Transverse colon (tissue), 4 donors: ENCODE measurements around the gene CRTC3. TPM values are rescaled to one million over a fixed set of nuclear protein-coding genes. Genes with fewer than 3 reads are reported as not detected.

ENCODE experiments used
- DNase-seq: peaks from one replicate; pipeline ENCODE4 v3.0.0-alpha.2; 2019
- H3K27ac ChIP-seq, 4 donors: fragments of 200-600 bp; sonication (generic); 2 replicates each; pipeline ENCODE4 v1.5.1; 2016 to 2018; ENCODE audit warnings: inconsistent platforms in 4 of 4
- H3K27me3 ChIP-seq: fragments of 200-600 bp; sonication (generic); 2 replicates; pipeline ENCODE4 v1.5.1; 2017; ENCODE audit warnings: inconsistent platforms
- H3K36me3 ChIP-seq, 4 donors: fragments of 200-600 bp; sonication (generic); 2 replicates each; pipeline ENCODE4 v1.5.1; 2017 to 2019; ENCODE audit warnings: inconsistent platforms in 4 of 4
- H3K4me1 ChIP-seq, 4 donors: fragments of 200-600 bp; sonication (generic); 2 replicates each; pipeline ENCODE4 v1.5.1; 2017 to 2020; ENCODE audit warnings: inconsistent platforms in 4 of 4
- H3K4me3 ChIP-seq, 4 donors: fragments of 200-600 bp; sonication (generic); 1 replicate in 1 of 4; 2 replicates in 3 of 4; pipeline versions ENCODE4 v1.5.1 to v1.6.1; 2017 to 2019; ENCODE audit warnings: inconsistent platforms in 4 of 4
- H3K9me3 ChIP-seq, 2 donors: fragments of 200-600 bp; sonication (generic); 2 replicates each; pipeline ENCODE4 v1.5.1; 2017 to 2019; ENCODE audit warnings: inconsistent platforms in 2 of 2
- CTCF ChIP-seq, 5 experiments: fragments of 200-600 bp in 3 of 5; fragments of 450-650 bp in 2 of 5; sonication (generic) in 3 of 5; IDR thresholded peaks; 1 replicate in 2 of 5; 2 replicates in 3 of 5; pipeline ENCODE4 v1.5.1; 2016 to 2017; ENCODE audit warnings: antibody characterized with exemption in 5 of 5, inconsistent platforms in 3 of 5, mild to moderate bottlenecking in 2 of 5, moderate library complexity in 1 of 5
- EP300 ChIP-seq: sonication (generic); formaldehyde crosslinking; IDR thresholded peaks from one replicate; pipeline ENCODE4 v1.6.1; 2017; ENCODE audit warnings: antibody characterized with exemption, low read depth
- POLR2A ChIP-seq: fragments of 450-650 bp; IDR thresholded peaks from one replicate; pipeline ENCODE4 v1.6.1; 2016; ENCODE audit warnings: antibody characterized with exemption, mild to moderate bottlenecking, moderate library complexity
- POLR2AphosphoS5 ChIP-seq, 3 donors: sonication (generic); formaldehyde crosslinking; IDR thresholded peaks; one replicate each; pipeline ENCODE4 v1.6.1; 2016; ENCODE audit warnings: antibody characterized with exemption in 3 of 3
- WGBS, 2 donors: methylation state at CpG; one replicate each; pipeline ENCODE4 v1.1.5; 2018; ENCODE audit warnings: low coverage in 1 of 2; 5-methylcytosine and 5-hydroxymethylcytosine counted together
- in situ Hi-C, 4 donors: fragments of 200-750 bp; cut with MboI; loops; one replicate each; pipeline versions ENCODE4 v1.15.0 to v1.15.1; 2017; ENCODE audit warnings: low sequenced_read_pairs in 3 of 4, low pct_ligation_motif_present in 1 of 4, low pct_unique_long_range_greater_than_20kb in 1 of 4
- intact Hi-C: fragments of 100-400 bp; cut with DNase I; formaldehyde crosslinking; loops from one replicate; pipeline ENCODE4 v1.15.1; 2023; ENCODE audit warnings: low total_unique reads
- total RNA-seq, 4 donors: library from RNA; depleted of rRNA; stranded (reverse); fragments of >200 nt; gene quantifications; one replicate each; pipeline ENCODE4 v1.1.0, GENCODE V29; 2016

The CRTC3 gene
- total RNA-seq, 4 donors from 2014 or later = 23.0 to 35.9 (median 24.1) TPM

GRCh38 chr15:90623854-90624253, 94.1 kb downstream of the CRTC3 start:
- H3K9me3 ChIP-seq = no peaks in the 10 kb centered on the region
- peaks cover 0 to 18% (median 8%) of the 10 kb centered on the region in 4 donors for H3K36me3 ChIP-seq
- intact Hi-C loops = no loop called here
- no peaks in the 10 kb centered on the region for H3K27me3 ChIP-seq
- H3K4me3 ChIP-seq = no peak overlapping the region
- WGBS, 2 donors = 94 to 100% methylated on average over 1 to 6 of the region's 6 CpGs
- in situ Hi-C loops = loop anchor here in 2 of 4 donors (25.0 kb wide), 2 partner anchors 112 to 312 kb away; no protein-coding TSS in a partner anchor
- TF ChIP-seq EP300 (no peak), POLR2A (no peak), POLR2AphosphoS5 (IDR thresholded peaks at IDR 0.05) (no peak), CTCF (IDR thresholded peaks at IDR 0.05) (no peak)
- peaks cover 0 to 4% (median 0%) of the 10 kb centered on the region in 4 donors for H3K4me1 ChIP-seq
- no peak overlapping the region for H3K27ac ChIP-seq
- no peak for DNase-seq

GRCh38 chr15:90624278-90624981, 94.7 kb downstream of the CRTC3 start:
- H3K4me1 ChIP-seq = peaks cover 0 to 4% (median 0%) of the 10 kb centered on the region in 4 donors
- DNase-seq = no peak
- intact Hi-C loops = no loop called here
- no peaks in the 10 kb centered on the region for H3K9me3 ChIP-seq
- peak overlapping the region in 1 of 4 donors; percentile 9 for H3K27ac ChIP-seq
- in situ Hi-C loops = loop anchor here in 2 of 4 donors (25.0 kb wide), 2 partner anchors 112 to 312 kb away; no protein-coding TSS in a partner anchor
- TF ChIP-seq CTCF (IDR thresholded peaks at IDR 0.05) (no peak), POLR2AphosphoS5 (IDR thresholded peaks at IDR 0.05) (no peak)
- H3K27me3 ChIP-seq = no peaks in the 10 kb centered on the region
- 81 to 89% methylated on average over 4 to 13 of the region's 13 CpGs for WGBS, 2 donors
- H3K4me3 ChIP-seq = no peak overlapping the region
- H3K36me3 ChIP-seq = peaks cover 0 to 23% (median 11%) of the 10 kb centered on the region in 4 donors

GRCh38 chr15:90625037-90625436, 95.3 kb downstream of the CRTC3 start:
- intact Hi-C loops = no loop called here
- Histone ChIP-seq H3K27me3 (no peaks in the 10 kb centered on the region), H3K36me3 (peaks cover 0 to 29% (median 14%) of the 10 kb centered on the region in 4 donors), H3K9me3 (no peaks in the 10 kb centered on the region), H3K4me1 (peaks cover 0 to 2% (median 0%) of the 10 kb centered on the region in 4 donors), H3K27ac (no peak overlapping the region), H3K4me3 (no peak overlapping the region)
- in situ Hi-C loops = no loop called here
- DNase-seq = no peak
- TF ChIP-seq POLR2AphosphoS5 (IDR thresholded peaks at IDR 0.05) (no peak), EP300 (no peak), CTCF (IDR thresholded peaks at IDR 0.05) (no peak), POLR2A (no peak)
- 93 to 94% methylated on average over 7 of the region's 7 CpGs for WGBS, 2 donors

GRCh38 chr15:90629217-90629616, 99.5 kb downstream of the CRTC3 start:
- in situ Hi-C loops (no loop called here), intact Hi-C loops (no loop called here)
- no peaks in the 10 kb centered on the region for H3K27me3 ChIP-seq
- no peak overlapping the region for H3K4me3 ChIP-seq
- H3K36me3 ChIP-seq = peaks cover 0 to 56% (median 21%) of the 10 kb centered on the region in 4 donors
- no peaks in the 10 kb centered on the region for H3K4me1 ChIP-seq
- H3K9me3 ChIP-seq = no peaks in the 10 kb centered on the region
- TF ChIP-seq POLR2AphosphoS5 (IDR thresholded peaks at IDR 0.05) (no peak), EP300 (no peak), CTCF (IDR thresholded peaks at IDR 0.05) (no peak), POLR2A (no peak)
- no peak for DNase-seq
- H3K27ac ChIP-seq = no peak overlapping the region
- WGBS, 2 donors = 96 to 99% methylated on average over 12 of the region's 12 CpGs
